Measurements from ENCODE around the gene HIPK1.
A peak's percentile ranks its signal among the peaks of the same experiment; 100 is the strongest.

DNA sequence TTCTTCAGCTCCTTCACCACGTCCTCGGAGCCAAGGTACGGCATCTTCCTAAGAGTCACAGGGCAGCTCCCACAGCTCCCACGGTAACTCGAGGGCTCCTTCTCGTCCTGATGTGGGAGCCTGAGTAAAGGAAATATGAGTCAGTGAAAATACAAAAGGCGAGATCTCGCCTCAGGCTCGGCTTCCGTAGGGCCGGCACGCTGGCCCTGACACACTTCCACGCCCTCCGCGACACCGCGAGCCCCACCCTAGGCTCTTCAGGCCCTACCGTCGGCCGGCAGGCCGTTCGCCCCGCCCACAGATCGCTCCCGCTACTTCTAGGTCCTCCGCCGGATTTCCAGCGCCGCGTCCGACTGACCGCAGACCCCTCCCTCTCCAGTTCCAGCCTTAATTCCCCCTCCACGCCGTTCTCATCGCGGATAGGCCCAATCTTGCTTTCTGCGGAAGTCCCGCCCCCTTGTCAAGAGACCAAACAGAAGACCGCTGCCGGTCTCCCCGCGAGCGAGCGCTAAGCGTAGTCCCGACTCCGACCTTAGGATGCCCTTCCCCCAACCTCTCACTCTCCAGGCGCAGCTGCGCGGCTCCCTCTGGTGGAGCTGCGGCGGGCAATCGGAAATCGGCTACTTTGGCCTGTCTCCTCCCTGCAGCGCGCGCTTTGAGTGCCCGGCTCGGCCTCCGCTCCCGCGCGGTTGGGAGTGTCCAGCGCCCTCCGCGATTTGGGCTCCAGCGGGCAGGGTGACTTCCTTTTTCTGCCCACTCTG lies 24.3 kb upstream of the HIPK1 start, which contains the start of the genes AP4B1 and DCLRE1B:
- TF ChIP-seq CTCF (IDR thresholded peaks at IDR 0.05) = peak; percentile 72
- TF ChIP-seq ZFX (IDR thresholded peaks at IDR 0.05; ENCODE audit: borderline replicate concordance) = no peak

Data from 22Rv1 (cell line).